Chondrocyte (in vitro differentiated cells): ENCODE results near the gene SIX5. TPM values are rescaled to one million over a fixed set of nuclear protein-coding genes. Genes with fewer than 3 reads are reported as not detected.

Source experiments
- DNase-seq: peaks from one replicate; pipeline ENCODE4 v3.0.0; 2021; ENCODE audit warnings: mixed read lengths, low spot score
- H3K27ac Mint-ChIP-seq: one replicate; pipeline ENCODE4 v1.8.0; 2021; ENCODE audit warnings: mild to moderate bottlenecking, moderate library complexity, mixed read lengths; ENCODE audit not compliant: unreplicated experiment
- H3K27me3 Mint-ChIP-seq: 2 replicates; pipeline ENCODE4 v1.8.0; 2021; ENCODE audit warnings: low read depth, mixed read lengths
- H3K36me3 Mint-ChIP-seq: 2 replicates; pipeline ENCODE4 v1.8.0; 2021; ENCODE audit warnings: low read depth, mixed read lengths
- H3K4me1 Mint-ChIP-seq: 2 replicates; pipeline ENCODE4 v1.8.0; 2021; ENCODE audit warnings: low read depth, mild to moderate bottlenecking, mixed read lengths
- H3K4me3 Mint-ChIP-seq: one replicate; pipeline ENCODE4 v1.8.0; 2021; ENCODE audit warnings: mild to moderate bottlenecking, moderate library complexity, mixed read lengths; ENCODE audit not compliant: unreplicated experiment
- H3K9me3 Mint-ChIP-seq: 2 replicates; pipeline ENCODE4 v1.8.0; 2021; ENCODE audit warnings: low read depth, mixed read lengths
- total RNA-seq: library from RNA; stranded (reverse); gene quantifications from 3 replicates; pipeline ENCODE4 v1.2.1, GENCODE V29; 2021
- TF ChIP-seq, protein P1 (sequence below): fragments of 200-600 bp; sonication (generic); IDR thresholded peaks from 2 replicates; pipeline ENCODE4 v1.5.0; 2021; ENCODE audit warnings: antibody characterized with exemption, mild to moderate bottlenecking, moderate library complexity

Gene SIX5
- total RNA-seq, 1 donor from 2014 or later: 33.0 TPM

DNA sequence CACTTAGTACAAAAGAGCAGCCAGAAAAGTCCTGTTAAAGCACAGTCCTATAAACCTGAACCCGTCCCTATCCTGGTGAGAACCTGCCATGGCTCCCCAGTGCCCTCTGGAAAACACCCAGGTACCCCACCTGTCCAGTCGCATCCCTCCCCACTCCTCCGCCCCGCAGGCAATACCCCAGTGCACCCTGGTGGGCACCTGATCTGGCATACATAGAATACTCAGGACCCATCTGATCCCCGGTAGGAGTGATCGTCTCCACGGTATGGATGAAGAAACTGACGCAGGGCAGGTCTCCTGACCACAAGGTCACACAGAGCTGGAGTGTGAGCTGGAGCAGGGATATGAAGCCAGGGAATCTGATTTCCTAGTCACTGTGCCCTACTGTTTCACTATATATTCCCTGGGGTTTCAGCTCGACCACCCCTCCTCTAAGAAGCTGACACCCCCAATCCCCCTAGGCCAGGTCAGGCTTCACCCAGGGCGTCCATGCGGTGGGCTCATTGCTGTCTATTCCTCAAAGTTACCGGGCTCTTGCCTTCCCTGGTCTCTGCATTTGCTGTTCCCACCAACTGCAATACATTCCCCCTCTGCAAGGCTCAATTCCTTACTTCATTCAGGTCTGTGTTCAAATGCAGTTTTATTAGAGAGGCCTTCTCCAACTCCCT is 50.9 kb downstream of the SIX5 start:
- Mint-ChIP-seq H3K27ac (peak overlapping the region; percentile 97), H3K36me3 (peaks cover 2% of the 10 kb centered on the region), H3K9me3 (no peaks in the 10 kb centered on the region), H3K4me3 (peak overlapping the region; percentile 99), H3K27me3 (no peaks in the 10 kb centered on the region), H3K4me1 (peaks cover 42% of the 10 kb centered on the region)
- TF ChIP-seq, protein P1, sequence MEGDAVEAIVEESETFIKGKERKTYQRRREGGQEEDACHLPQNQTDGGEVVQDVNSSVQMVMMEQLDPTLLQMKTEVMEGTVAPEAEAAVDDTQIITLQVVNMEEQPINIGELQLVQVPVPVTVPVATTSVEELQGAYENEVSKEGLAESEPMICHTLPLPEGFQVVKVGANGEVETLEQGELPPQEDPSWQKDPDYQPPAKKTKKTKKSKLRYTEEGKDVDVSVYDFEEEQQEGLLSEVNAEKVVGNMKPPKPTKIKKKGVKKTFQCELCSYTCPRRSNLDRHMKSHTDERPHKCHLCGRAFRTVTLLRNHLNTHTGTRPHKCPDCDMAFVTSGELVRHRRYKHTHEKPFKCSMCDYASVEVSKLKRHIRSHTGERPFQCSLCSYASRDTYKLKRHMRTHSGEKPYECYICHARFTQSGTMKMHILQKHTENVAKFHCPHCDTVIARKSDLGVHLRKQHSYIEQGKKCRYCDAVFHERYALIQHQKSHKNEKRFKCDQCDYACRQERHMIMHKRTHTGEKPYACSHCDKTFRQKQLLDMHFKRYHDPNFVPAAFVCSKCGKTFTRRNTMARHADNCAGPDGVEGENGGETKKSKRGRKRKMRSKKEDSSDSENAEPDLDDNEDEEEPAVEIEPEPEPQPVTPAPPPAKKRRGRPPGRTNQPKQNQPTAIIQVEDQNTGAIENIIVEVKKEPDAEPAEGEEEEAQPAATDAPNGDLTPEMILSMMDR: no peak
- no peak for DNase-seq

DNA sequence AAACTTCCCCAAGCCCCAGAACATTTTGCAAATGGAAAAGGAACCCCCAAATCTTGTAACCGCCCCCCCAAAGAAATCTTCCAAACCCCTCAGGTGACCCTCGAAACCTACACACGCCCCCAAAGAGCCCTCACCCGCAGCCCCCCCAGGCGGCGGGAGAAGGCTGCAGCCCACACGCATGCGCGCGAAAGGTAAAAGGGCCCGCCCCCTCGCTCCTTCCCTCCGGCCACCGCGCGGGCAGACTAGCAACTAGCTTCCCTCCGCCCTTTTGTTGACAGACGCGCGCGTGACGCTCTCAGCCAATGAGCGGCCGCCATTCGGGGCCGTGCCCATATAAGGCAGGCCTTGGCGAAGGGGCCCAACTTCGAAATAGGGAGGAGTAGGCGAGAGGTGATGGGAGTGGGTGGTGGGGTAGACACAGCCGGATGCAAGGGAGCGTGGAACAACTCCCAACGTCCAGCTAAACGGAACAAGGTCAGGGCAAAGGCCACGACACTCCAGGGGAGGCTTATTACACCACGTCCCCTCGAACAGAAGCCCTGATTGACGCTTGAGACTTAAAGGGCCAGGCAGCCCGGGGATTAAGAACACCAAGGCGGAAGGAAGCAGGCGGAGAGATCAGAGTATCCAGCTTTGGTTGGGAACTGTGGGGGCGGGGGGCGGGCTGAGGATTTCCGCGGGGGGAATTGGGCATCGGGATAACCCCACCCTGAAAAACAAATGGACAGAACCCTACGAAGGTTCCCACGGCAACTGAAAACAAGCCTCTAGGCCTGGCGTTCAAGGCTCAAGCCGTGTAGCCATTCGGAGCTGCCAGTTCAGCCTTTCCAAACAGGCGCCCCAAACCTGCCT is 51.7 kb downstream of the SIX5 start:
- H3K9me3 Mint-ChIP-seq: no peaks in the 10 kb centered on the region
- peak overlapping the region; percentile 99 for H3K4me3 Mint-ChIP-seq
- H3K36me3 Mint-ChIP-seq: peaks cover 2% of the 10 kb centered on the region
- TF ChIP-seq, protein P1: peak; percentile 54
- H3K4me1 Mint-ChIP-seq: peaks cover 41% of the 10 kb centered on the region
- no peaks in the 10 kb centered on the region for H3K27me3 Mint-ChIP-seq
- DNase-seq: peak; percentile 99
- peak overlapping the region; percentile 97 for H3K27ac Mint-ChIP-seq

DNA sequence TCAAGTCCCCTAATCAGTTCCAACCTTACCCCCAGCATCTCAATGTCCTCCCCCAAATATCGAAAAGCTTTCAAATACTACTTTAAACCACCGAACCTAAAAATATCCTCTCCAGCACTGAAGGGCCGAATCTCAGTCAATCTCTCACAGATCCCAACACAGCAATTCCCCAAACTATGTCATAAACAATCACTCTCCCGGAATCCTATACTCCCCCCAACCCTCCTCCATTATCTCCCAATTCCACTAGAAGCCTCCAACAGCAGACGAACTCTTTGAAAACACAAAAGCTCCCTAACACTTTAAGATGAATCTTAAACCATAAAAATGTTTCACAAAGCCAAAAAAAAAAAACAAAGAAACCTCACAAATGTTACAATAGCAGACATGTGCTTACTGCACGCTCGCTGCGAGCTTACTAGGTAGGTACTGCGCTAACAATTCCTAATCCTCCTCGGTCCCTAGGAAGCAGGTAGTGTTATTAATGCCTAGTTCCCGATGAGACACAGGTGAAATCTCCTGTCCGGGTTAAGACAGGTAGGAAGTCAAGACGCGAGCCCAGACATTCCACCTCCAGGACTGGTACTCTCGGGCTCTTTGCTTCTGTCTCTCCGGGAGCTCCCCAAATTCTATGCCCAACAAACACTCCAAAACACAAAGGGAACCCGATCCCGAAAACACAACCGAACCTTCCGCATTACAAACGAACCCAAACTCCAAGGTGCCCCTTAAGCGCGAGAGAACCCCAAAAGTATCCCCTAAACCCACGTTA is 52.5 kb downstream of the SIX5 start:
- no peaks in the 10 kb centered on the region for H3K9me3 Mint-ChIP-seq
- no peaks in the 10 kb centered on the region for H3K27me3 Mint-ChIP-seq
- H3K4me3 Mint-ChIP-seq: peak overlapping the region; percentile 99
- H3K27ac Mint-ChIP-seq: peak overlapping the region; percentile 97
- H3K36me3 Mint-ChIP-seq: peaks cover 4% of the 10 kb centered on the region
- TF ChIP-seq, protein P1: no peak
- no peak for DNase-seq
- H3K4me1 Mint-ChIP-seq: peaks cover 35% of the 10 kb centered on the region

DNA sequence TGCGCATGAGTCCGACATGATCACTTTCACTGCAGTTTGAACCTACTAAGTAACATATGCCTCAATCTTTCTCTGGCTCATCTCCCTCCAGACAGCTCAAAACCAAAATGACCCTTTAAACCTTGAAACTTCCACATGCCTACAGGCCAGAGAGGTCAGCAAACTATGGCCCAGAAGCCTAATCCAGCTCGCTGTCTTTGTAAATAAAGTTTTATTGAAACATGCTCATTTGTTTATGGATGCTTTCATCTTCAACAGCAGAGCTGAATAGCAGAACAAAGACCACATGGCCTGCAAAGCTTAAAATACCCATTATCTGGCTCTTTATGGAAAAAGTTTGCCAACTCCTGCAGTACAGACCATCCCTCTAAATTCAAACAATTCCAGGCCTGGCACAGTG is 53.9 kb downstream of the SIX5 start:
- Mint-ChIP-seq H3K4me1 (peaks cover 39% of the 10 kb centered on the region), H3K36me3 (peaks cover 7% of the 10 kb centered on the region), H3K27me3 (no peaks in the 10 kb centered on the region), H3K27ac (no peak overlapping the region), H3K4me3 (no peak overlapping the region), H3K9me3 (no peaks in the 10 kb centered on the region)
- TF ChIP-seq, protein P1: no peak
- no peak for DNase-seq

Other genes with a start within 250 kb of the SIX5 start
- gene OPA3, start 184.4 kb downstream of the SIX5 start, total RNA-seq: 14.8 to 19.8 TPM (median 14.8 TPM) in 3 replicates
- not detected in 3 replicates for gene GPR4, start 167.0 kb downstream of the SIX5 start, total RNA-seq
- 20.5 to 28.3 TPM (median 22.4 TPM) in 3 replicates for gene EML2, start 129.9 kb downstream of the SIX5 start, total RNA-seq
- 0.41 to 2.4 TPM (median 1.3 TPM) in 3 replicates for gene GIPR, start 101.0 kb downstream of the SIX5 start, total RNA-seq
- 310 to 361 TPM (median 314 TPM) in 3 replicates for gene SNRPD2, start 77.3 kb downstream of the SIX5 start, total RNA-seq
- gene QPCTL, start 76.6 kb downstream of the SIX5 start, total RNA-seq: 11.9 to 13.7 TPM (median 13.4 TPM) in 3 replicates
- 12.7 to 14.8 TPM (median 14.3 TPM) in 3 replicates for gene FBXO46, start 38.4 kb downstream of the SIX5 start, total RNA-seq
- not detected in 3 replicates for gene MEIOSIN, start 35.8 kb downstream of the SIX5 start, total RNA-seq
- 95.0 to 176 TPM (median 162 TPM) in 3 replicates for gene DMPK, start 13.2 kb upstream of the SIX5 start, total RNA-seq
- gene DMWD, start 23.6 kb upstream of the SIX5 start, total RNA-seq: 77.6 to 83.0 TPM (median 79.4 TPM) in 3 replicates
- gene RSPH6A, start 46.1 kb upstream of the SIX5 start, total RNA-seq: 0.15 TPM in 1 of 3 replicates, not detected in the others
- gene SYMPK, start 93.9 kb upstream of the SIX5 start, total RNA-seq: 56.5 to 63.3 TPM (median 58.0 TPM) in 3 replicates
- not detected in 3 replicates for gene FOXA3, start 95.1 kb upstream of the SIX5 start, total RNA-seq
- 24.9 to 30.5 TPM (median 28.6 TPM) in 3 replicates for gene IRF2BP1, start 116.9 kb upstream of the SIX5 start, total RNA-seq
- 11.9 to 13.1 TPM (median 12.5 TPM) in 3 replicates for gene MYPOP, start 133.4 kb upstream of the SIX5 start, total RNA-seq
- gene NANOS2, start 145.5 kb upstream of the SIX5 start, total RNA-seq: not detected in 3 replicates
- gene NOVA2, start 204.6 kb upstream of the SIX5 start, total RNA-seq: 0.10 to 0.22 TPM (median 0.18 TPM) in 3 replicates
- gene CCDC61, start 226.2 kb upstream of the SIX5 start, total RNA-seq: 7.2 to 8.4 TPM (median 7.8 TPM) in 3 replicates